ENCODE measurements around the gene PACS1.
A peak's percentile ranks its signal among the peaks of the same experiment; 100 is the strongest.

The PACS1 gene

DNA sequence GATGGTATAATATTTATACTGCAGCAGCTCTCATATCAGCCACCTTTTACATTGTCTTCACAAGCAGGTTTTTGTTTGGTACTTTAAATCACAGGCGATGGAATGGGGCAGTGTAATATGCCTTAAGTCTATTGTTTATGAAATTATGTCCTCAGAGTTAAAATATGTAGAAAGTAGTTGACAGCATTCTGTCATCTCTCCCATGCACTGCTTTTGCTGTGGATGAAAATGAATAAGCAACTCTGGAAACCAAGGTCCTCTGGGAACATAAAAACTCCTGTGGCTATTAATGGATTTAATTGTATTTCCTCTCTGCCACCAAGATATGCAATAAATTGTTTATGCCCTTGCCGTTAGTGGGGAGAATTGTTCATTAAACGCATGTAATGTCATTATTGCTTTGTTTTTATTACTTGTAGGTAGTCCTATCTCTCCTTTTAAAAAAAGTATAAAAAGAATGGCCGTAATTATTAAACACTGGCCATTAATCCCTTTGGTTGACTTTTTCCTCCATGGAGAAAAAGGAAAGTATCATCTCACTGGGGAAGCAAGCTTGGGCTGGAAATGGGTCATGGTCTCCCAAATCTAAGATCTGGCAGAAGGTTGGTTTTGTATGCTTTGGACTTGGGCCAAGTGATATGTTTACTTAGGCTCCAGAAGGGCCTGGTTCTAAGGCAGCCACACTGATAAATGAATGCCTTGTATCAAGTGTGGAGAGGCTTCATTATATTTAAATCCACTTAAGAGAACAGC is 13.1 kb downstream of the PACS1 start:
- TF ChIP-seq POLR2AphosphoS5 (IDR thresholded peaks at IDR 0.05; ENCODE audit: low read depth, low read length) (no peak), SIN3A (IDR thresholded peaks at IDR 0.05; ENCODE audit: borderline replicate concordance, insufficient read depth, low read length) (0 out of 2 replicates have a peak, but pooled peaks have one; percentile 25)

GRCh38 chr11:66083767-66084166 is 13.7 kb downstream of the PACS1 start:
- TF ChIP-seq, protein P1, sequence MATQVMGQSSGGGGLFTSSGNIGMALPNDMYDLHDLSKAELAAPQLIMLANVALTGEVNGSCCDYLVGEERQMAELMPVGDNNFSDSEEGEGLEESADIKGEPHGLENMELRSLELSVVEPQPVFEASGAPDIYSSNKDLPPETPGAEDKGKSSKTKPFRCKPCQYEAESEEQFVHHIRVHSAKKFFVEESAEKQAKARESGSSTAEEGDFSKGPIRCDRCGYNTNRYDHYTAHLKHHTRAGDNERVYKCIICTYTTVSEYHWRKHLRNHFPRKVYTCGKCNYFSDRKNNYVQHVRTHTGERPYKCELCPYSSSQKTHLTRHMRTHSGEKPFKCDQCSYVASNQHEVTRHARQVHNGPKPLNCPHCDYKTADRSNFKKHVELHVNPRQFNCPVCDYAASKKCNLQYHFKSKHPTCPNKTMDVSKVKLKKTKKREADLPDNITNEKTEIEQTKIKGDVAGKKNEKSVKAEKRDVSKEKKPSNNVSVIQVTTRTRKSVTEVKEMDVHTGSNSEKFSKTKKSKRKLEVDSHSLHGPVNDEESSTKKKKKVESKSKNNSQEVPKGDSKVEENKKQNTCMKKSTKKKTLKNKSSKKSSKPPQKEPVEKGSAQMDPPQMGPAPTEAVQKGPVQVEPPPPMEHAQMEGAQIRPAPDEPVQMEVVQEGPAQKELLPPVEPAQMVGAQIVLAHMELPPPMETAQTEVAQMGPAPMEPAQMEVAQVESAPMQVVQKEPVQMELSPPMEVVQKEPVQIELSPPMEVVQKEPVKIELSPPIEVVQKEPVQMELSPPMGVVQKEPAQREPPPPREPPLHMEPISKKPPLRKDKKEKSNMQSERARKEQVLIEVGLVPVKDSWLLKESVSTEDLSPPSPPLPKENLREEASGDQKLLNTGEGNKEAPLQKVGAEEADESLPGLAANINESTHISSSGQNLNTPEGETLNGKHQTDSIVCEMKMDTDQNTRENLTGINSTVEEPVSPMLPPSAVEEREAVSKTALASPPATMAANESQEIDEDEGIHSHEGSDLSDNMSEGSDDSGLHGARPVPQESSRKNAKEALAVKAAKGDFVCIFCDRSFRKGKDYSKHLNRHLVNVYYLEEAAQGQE (IDR thresholded peaks at IDR 0.05; ENCODE audit: insufficient read depth in 1 of 2, low read depth in 2 of 2, low read length in 2 of 2), result no peak
- TF ChIP-seq FOXP2 (optimal IDR thresholded peaks at IDR 0.05; ENCODE audit: borderline replicate concordance, extremely low read depth, extremely low read length, insufficient read depth) (no peak), POLR2AphosphoS5 (IDR thresholded peaks at IDR 0.05; ENCODE audit: low read depth, low read length) (no peak)

DNA sequence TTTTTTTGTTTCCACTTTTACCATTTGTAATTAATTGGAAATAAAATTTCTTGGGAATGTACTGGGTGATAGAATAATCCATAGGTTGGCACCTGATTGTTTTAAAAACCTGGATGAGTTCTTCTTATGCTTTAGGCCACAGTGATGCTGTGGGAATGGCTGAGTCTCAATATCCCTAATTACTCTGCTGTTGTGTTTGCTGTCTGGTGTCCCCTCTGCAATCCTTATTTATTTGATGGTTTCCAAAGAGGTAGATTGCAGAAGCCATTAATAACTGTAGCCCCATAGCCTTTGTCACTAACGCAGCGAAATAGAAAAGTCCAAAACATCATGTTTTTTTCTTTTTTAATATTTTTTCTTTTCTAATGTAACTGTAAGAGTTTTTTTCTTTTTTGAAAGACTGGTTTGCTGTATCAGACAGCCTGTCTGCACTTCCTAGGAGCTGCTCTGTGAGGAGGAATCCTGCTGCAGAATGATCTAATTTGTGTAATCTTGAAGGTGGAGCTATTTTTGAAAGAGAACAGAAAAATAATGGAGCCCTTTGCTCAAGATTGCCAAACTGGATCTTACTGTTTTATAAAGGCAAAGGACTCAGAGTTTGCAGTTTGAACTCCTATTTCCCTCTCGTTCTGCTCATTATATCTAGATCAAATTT is 14.9 kb downstream of the PACS1 start:
- TF ChIP-seq FOXP2 (optimal IDR thresholded peaks at IDR 0.05; ENCODE audit: borderline replicate concordance, extremely low read depth, extremely low read length, insufficient read depth) (no peak), SIN3A (IDR thresholded peaks at IDR 0.05; ENCODE audit: borderline replicate concordance, insufficient read depth, low read length) (no peak), TAF1 (IDR thresholded peaks at IDR 0.05; ENCODE audit: borderline replicate concordance, insufficient read depth, low read length) (no peak), POLR2AphosphoS5 (IDR thresholded peaks at IDR 0.05; ENCODE audit: low read depth, low read length) (no peak)
- TF ChIP-seq, protein P1 (IDR thresholded peaks at IDR 0.05; ENCODE audit: insufficient read depth in 1 of 2, low read depth in 2 of 2, low read length in 2 of 2), result no peak

DNA sequence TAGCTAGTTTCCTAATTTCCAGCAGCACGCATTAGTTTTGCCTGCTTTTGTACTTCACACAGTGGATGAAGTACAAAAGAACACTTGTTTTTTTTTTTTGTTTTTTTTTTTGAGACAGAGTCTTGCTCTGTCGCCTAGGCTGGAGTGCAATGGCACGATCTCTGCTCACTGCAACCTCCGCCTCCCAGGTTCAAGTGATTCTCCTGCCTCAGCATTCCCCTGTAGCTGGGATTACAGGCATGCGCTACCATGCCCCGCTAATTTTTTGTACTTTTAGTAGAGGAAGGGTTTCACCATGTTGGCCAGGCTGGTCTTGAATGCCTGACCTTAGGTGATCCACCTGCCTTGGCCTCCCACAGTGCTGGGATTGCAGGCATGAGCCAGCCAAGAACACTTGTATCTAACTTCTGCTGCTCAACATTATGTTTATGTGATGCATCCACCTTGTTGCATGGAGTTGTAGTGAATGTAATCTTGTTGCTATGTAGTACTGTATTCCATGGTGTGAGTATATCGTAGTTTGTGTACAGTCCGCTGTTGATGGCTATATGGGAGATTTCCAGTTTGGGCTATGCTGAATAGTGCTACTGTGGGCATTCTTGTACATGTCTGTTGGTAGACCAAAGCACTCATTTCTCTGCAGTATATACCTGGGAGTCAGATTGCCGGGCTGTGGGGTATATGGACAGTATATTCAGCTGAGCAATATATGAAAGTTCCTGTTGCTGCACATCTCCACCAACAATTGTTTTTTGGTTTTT is 17.3 kb downstream of the PACS1 start:
- TF ChIP-seq POLR2AphosphoS5 (IDR thresholded peaks at IDR 0.05; ENCODE audit: low read depth, low read length), result no peak
- TF ChIP-seq SIN3A (IDR thresholded peaks at IDR 0.05; ENCODE audit: borderline replicate concordance, insufficient read depth, low read length), result no peak
- TF ChIP-seq TAF1 (IDR thresholded peaks at IDR 0.05; ENCODE audit: borderline replicate concordance, insufficient read depth, low read length), result no peak

- no peak for TF ChIP-seq FOXP2 (optimal IDR thresholded peaks at IDR 0.05; ENCODE audit: borderline replicate concordance, extremely low read depth, extremely low read length, insufficient read depth)
- TF ChIP-seq TAF1 (IDR thresholded peaks at IDR 0.05; ENCODE audit: borderline replicate concordance, insufficient read depth, low read length), result no peak
- TF ChIP-seq, protein P1 (IDR thresholded peaks at IDR 0.05; ENCODE audit: insufficient read depth in 1 of 2, low read depth in 2 of 2, low read length in 2 of 2), result no peak
- TF ChIP-seq SIN3A (IDR thresholded peaks at IDR 0.05; ENCODE audit: borderline replicate concordance, insufficient read depth, low read length), result no peak
- no peak for TF ChIP-seq POLR2AphosphoS5 (IDR thresholded peaks at IDR 0.05; ENCODE audit: low read depth, low read length)
Observed at GRCh38 chr11:66089067-66089466, 19.0 kb downstream of the PACS1 start.

DNA sequence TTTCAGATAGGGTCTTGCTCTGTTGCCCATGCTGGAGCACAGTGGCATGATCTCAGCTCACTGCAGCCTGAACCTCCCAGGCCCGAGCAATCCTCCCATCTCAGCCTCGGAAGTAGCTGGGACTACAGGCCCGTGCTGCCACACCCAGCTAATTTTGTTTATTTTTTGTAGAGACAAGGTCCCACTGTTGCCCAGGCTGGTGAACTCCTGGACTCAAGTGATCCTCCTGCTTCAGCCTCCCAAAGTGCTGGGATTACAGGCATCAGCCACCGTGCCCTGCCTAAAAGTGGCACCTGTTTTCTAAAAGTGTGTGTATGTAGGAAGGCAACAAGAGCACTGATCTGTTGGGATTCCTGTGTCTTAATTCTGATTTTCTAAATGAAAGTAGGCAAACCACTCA is 20.2 kb downstream of the PACS1 start:
- TF ChIP-seq, protein P1 (IDR thresholded peaks at IDR 0.05; ENCODE audit: insufficient read depth in 1 of 2, low read depth in 2 of 2, low read length in 2 of 2), result no peak
- TF ChIP-seq SIN3A (IDR thresholded peaks at IDR 0.05; ENCODE audit: borderline replicate concordance, insufficient read depth, low read length), result no peak
- no peak for TF ChIP-seq POLR2AphosphoS5 (IDR thresholded peaks at IDR 0.05; ENCODE audit: low read depth, low read length)
- TF ChIP-seq FOXP2 (optimal IDR thresholded peaks at IDR 0.05; ENCODE audit: borderline replicate concordance, extremely low read depth, extremely low read length, insufficient read depth), result no peak
- no peak for TF ChIP-seq TAF1 (IDR thresholded peaks at IDR 0.05; ENCODE audit: borderline replicate concordance, insufficient read depth, low read length)

All from PFSK-1 (cell line).